Activated naive CD4-positive, alpha-beta T cell treated with anti-CD3 and anti-CD28 coated beads, Interleukin-2, amount 50 U/mL, for 72 hours (primary cell): ENCODE results near the gene CCDC141. TPM values are rescaled to one million over a fixed set of nuclear protein-coding genes. Genes with fewer than 3 reads are reported as not detected.

Source experiments
- ATAC-seq, 2 donors: fragments of 150-1000 bp; cut with Tn5 transposase; 2 replicates each; pipeline ENCODE4 v1.10.0; 2021; ENCODE audit warnings: mild to moderate bottlenecking in 2 of 2, moderate library complexity in 2 of 2
- DNase-seq, 2 donors: peaks; one replicate each; pipeline ENCODE4 v3.0.0; 2021 to 2022; ENCODE audit warnings: low spot score in 2 of 2
- H3K27ac Mint-ChIP-seq, 2 donors: one replicate each; pipeline ENCODE4 v1.8.0; 2022; ENCODE audit warnings: mild to moderate bottlenecking in 2 of 2, mixed read lengths in 2 of 2
- H3K36me3 Mint-ChIP-seq, 2 donors: one replicate each; pipeline ENCODE4 v1.8.0; 2022; ENCODE audit warnings: mixed read lengths in 2 of 2
- H3K9me3 Mint-ChIP-seq, 2 donors: one replicate each; pipeline ENCODE4 v1.8.0; 2022; ENCODE audit warnings: mixed read lengths in 2 of 2
- total RNA-seq, 2 donors: library from RNA; stranded (reverse); gene quantifications; one replicate each; pipeline ENCODE4 v1.2.3, GENCODE V29; 2022

The CCDC141 gene
- total RNA-seq, 2 donors from 2014 or later = 6.1 to 10.6 TPM

- Mint-ChIP-seq H3K36me3 (no peaks in the 10 kb centered on the region), H3K27ac (no peak overlapping the region), H3K9me3 (no peaks in the 10 kb centered on the region)
- ATAC-seq = no peak
- no peak for DNase-seq
Measured at GRCh38 chr2:178811045-178811444, 238.9 kb downstream of the CCDC141 start.

GRCh38 chr2:178810422-178810821, 239.5 kb downstream of the CCDC141 start:
- Mint-ChIP-seq H3K9me3 (no peaks in the 10 kb centered on the region), H3K36me3 (no peaks in the 10 kb centered on the region), H3K27ac (no peak overlapping the region)
- ATAC-seq (no peak), DNase-seq (no peak)

- DNase-seq = no peak
- no peak for ATAC-seq
- H3K9me3 Mint-ChIP-seq = no peaks in the 10 kb centered on the region
- H3K36me3 Mint-ChIP-seq = no peaks in the 10 kb centered on the region
- H3K27ac Mint-ChIP-seq = peak within 1 kb of the TSS in 1 of 2 donors; percentile 26
Measured at GRCh38 chr2:178807227-178808008, 242.5 kb downstream of the CCDC141 start, which contains the start of gene TTN. Gene TTN (minus strand): TSS chr2:178807423. CDS start chr2:178804642, 2,781 bp downstream.

DNA sequence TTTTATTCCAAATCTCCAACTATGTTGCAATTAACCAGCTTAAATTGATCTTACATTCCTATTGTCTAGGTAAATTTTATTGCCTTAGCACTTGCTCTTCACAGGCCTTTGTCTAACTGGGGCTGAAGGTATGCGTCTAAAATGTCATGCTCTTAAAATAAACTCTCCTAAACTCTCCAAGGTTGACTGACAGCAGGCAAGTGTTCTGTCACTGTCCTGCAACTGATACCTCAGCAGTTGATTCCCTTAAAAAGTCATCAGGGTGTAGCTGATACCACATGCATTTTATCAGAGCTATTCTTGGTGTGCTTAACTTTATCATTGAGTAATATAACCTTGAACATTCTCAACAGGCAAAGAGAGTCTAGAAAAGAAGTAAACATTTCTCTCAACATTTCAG, 243.4 kb downstream of the CCDC141 start:
- no peaks in the 10 kb centered on the region for H3K9me3 Mint-ChIP-seq
- H3K27ac Mint-ChIP-seq = no peak overlapping the region
- ATAC-seq (no peak), DNase-seq (no peak)
- H3K36me3 Mint-ChIP-seq = no peaks in the 10 kb centered on the region

- Mint-ChIP-seq H3K36me3 (no peaks in the 10 kb centered on the region), H3K27ac (no peak overlapping the region), H3K9me3 (no peaks in the 10 kb centered on the region)
- ATAC-seq = no peak
- DNase-seq = no peak
Measured at GRCh38 chr2:178805457-178805856, 244.5 kb downstream of the CCDC141 start.

DNA sequence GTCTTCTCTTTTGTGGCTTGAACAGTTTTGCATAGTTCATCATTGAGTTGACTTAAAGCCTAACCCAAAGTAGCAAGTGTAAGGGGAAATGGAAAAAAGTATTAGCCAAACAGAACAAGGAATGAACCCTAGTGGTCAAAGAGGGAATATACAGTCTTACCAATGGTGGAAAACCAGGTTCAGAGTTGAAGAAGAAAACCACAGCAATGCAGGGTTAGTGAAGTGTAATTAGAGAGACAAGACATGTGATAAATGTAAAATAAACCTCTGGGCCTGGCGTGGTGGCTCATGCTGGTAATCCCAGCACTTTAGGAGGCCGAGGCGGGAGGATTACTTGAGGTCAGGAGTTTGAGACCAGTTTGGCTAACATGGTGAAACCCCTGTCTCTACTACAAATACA, 245.1 kb downstream of the CCDC141 start:
- ATAC-seq (no peak), DNase-seq (no peak)
- Mint-ChIP-seq H3K36me3 (no peaks in the 10 kb centered on the region), H3K27ac (no peak overlapping the region), H3K9me3 (no peaks in the 10 kb centered on the region)

DNA sequence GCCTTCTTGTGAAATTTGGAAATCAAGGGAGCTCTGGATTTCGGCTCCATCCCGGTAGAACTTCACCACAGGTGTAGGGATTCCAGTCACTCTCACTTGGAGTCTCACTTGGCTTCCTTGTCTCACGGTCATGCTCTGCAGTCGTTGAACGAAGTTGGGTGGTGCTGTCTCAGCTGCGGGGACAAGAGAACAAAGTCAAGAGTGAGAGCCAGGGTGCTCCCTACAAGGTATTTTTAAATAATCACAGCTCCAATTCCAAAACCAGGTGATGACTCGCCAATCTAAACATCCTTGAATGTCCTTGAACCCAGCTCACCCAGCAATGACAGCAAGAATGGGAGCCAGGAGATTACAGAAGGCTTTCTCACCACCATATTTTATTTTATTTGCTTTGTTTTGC, 249.4 kb downstream of the CCDC141 start:
- no peak for ATAC-seq
- no peaks in the 10 kb centered on the region for H3K9me3 Mint-ChIP-seq
- H3K36me3 Mint-ChIP-seq = no peaks in the 10 kb centered on the region
- H3K27ac Mint-ChIP-seq = peak overlapping the region in 1 of 2 donors; percentile 25
- no peak for DNase-seq

- ATAC-seq (no peak), DNase-seq (no peak)
- Mint-ChIP-seq H3K9me3 (no peaks in the 10 kb centered on the region), H3K27ac (peak overlapping the region in 1 of 2 donors; percentile 75), H3K36me3 (no peaks in the 10 kb centered on the region)
Measured at GRCh38 chr2:178799305-178799704, 250.6 kb downstream of the CCDC141 start.

DNA sequence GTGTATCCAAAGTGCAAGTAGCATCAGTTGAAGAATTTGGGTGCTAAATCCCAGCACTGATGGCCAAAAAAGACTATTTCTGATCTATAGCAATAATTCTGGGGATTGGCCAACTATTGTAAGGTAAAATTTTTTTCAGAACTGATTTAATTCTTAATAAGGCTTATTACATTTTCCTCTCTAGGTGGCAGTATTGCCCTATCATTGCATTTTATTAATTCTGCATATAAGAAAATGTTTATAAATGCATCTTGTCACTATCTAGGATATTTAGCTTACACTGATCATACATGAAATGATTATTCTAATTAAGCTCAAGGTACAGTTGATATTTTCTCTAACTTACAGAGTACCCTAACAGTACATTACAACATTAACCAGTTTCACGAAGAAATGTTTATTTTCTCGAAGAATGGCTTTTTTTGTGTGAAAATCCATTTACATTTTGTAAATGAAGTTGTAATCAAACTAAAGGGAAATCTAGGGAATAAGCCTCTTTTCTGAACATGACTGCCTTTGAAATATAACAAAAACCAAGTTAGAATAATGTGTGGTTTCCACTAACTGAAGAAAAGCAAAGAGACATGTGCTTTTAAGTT, 253.8 kb downstream of the CCDC141 start:
- H3K27ac Mint-ChIP-seq = no peak overlapping the region
- no peaks in the 10 kb centered on the region for H3K36me3 Mint-ChIP-seq

DNA sequence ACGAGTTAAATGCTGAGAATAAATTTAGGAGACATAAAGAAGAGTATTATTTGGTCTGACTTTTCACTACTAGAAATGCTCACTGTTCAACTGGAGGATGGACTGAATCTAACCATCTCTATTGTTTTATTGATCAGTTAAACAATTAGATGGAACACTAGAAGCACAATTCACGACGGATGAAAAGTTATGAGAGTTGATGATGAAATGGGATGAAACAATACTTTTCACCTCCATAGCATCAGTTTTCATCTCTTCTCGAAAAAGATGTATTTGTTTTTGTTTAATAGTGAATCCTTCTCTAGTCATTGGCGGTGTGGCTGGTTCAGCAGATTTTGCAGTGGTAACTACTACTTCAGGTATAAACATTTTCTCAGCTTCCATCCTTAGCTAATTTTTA, 262.0 kb downstream of the CCDC141 start:
- Mint-ChIP-seq H3K9me3 (no peaks in the 10 kb centered on the region), H3K27ac (no peak overlapping the region), H3K36me3 (no peaks in the 10 kb centered on the region)
- no peak for DNase-seq
- ATAC-seq = peak in 1 of 2 donors; percentile 37

More for the DNA sequence above, 253.8 kb downstream of the CCDC141 start:
- H3K9me3 Mint-ChIP-seq = no peaks in the 10 kb centered on the region
- no peak for DNase-seq
- no peak for ATAC-seq

- Mint-ChIP-seq H3K36me3 (no peaks in the 10 kb centered on the region), H3K27ac (no peak overlapping the region), H3K9me3 (no peaks in the 10 kb centered on the region)
- no peak for DNase-seq
- ATAC-seq = no peak
Measured at GRCh38 chr2:178787155-178787554, 262.8 kb downstream of the CCDC141 start.

DNA sequence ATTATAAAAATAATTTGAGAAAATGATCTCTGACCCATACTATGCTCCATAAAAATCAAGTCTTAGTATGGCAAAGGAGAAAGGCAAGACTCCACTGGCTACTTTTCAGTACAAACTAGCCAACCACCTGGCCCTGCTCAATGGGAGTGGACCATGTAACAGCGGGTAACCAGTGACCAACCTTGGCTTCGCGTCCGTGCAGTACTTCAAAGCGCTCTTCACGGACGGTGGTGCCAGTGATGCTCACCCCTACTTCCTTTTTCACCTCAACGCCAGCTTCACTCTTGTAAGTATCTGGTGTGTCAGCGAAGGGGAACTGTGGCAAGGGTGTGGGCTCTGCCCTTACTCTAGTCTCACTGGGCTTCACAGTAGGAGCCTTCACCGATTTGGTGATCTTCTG, 266.0 kb downstream of the CCDC141 start:
- DNase-seq = no peak
- no peak for ATAC-seq
- Mint-ChIP-seq H3K36me3 (no peaks in the 10 kb centered on the region), H3K27ac (no peak overlapping the region), H3K9me3 (no peaks in the 10 kb centered on the region)

DNA sequence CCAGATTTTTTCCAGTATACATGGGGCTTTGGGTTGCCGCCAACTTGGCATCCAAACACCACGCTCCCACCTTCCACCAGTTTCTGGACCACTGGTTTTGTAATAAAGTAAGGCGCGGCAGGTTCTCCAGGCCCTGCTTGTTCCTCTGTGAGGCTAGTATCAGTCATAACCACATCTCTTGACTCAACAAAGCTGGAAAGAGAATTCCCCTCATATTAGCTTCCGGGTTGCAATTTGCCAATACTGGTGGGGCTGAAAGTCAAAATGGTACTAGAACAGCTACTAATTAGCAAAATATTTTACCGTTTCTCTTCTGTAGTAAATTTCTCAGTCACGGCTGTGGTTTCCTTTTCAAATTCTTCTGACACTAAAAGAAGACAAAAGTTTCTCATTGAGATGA, 267.7 kb downstream of the CCDC141 start:
- no peak overlapping the region for H3K27ac Mint-ChIP-seq
- no peaks in the 10 kb centered on the region for H3K36me3 Mint-ChIP-seq
- no peaks in the 10 kb centered on the region for H3K9me3 Mint-ChIP-seq
- DNase-seq (no peak), ATAC-seq (no peak)

Other genes with a start within 250 kb of the CCDC141 start
- gene TTN, start 242.7 kb downstream of the CCDC141 start, total RNA-seq = 1 to 10 TPM; 4.3 to 9.2 TPM
- 10 to 100 TPM; 15.4 to 16.0 TPM for gene SESTD1, start 214.7 kb upstream of the CCDC141 start, total RNA-seq